MM.1S (cell line): ENCODE data around the gene RGPD3.

ENCODE experiments used
- DNase-seq: peaks from one replicate; pipeline ENCODE4 v3.0.0-alpha.2; 2015
- H2AFZ ChIP-seq: fragments of 300-600 bp; sonication (generic); 2 replicates; pipeline ENCODE4 v1.6.0; 2016; ENCODE audit warnings: antibody characterized with exemption, low read length
- H3F3A ChIP-seq: fragments of 300-600 bp; sonication (generic); 2 replicates; pipeline ENCODE4 v1.6.1; 2016; ENCODE audit warnings: mild to moderate bottlenecking, antibody characterized with exemption, low read length, moderate library complexity, mixed read lengths; ENCODE audit not compliant: insufficient read depth
- H3K27ac ChIP-seq: fragments of 300-600 bp; sonication (generic); 2 replicates; pipeline ENCODE4 v1.5.1; 2016; ENCODE audit warnings: mild to moderate bottlenecking, low read length
- H3K27me3 ChIP-seq: fragments of 300-600 bp; sonication (generic); replicated peaks from 2 replicates; pipeline ENCODE4 v1.6.0; 2016; ENCODE audit warnings: low read length; ENCODE audit not compliant: insufficient read depth
- H3K36me3 ChIP-seq: fragments of 300-600 bp; sonication (generic); replicated peaks from 2 replicates; pipeline ENCODE4 v1.6.1; 2016; ENCODE audit warnings: mild to moderate bottlenecking, low read length, mixed read lengths; ENCODE audit not compliant: insufficient read depth
- H3K4me1 ChIP-seq: fragments of 300-600 bp; sonication (generic); 2 replicates; pipeline ENCODE4 v1.6.1; 2016; ENCODE audit warnings: low read length, mixed read lengths
- H3K4me2 ChIP-seq: fragments of 300-600 bp; sonication (generic); 2 replicates; pipeline ENCODE4 v1.6.0; 2016; ENCODE audit warnings: low read depth, low read length
- H3K4me3 ChIP-seq: fragments of 300-600 bp; sonication (generic); 2 replicates; pipeline ENCODE4 v1.5.1; 2016; ENCODE audit warnings: low read length, mixed read lengths
- H3K79me2 ChIP-seq: fragments of 300-600 bp; sonication (generic); 2 replicates; pipeline ENCODE4 v1.6.1; 2016; ENCODE audit warnings: mixed run types, low read length, mixed read lengths
- H3K9ac ChIP-seq: fragments of 300-600 bp; sonication (generic); 2 replicates; pipeline ENCODE4 v1.6.1; 2016; ENCODE audit warnings: low read length, mixed read lengths
- H3K9me2 ChIP-seq: fragments of 300-600 bp; sonication (generic); replicated peaks from 2 replicates; pipeline ENCODE4 v1.6.1; 2016; ENCODE audit warnings: mild to moderate bottlenecking, low read length, mixed read lengths; ENCODE audit not compliant: insufficient read depth
- H3K9me3 ChIP-seq: fragments of 300-600 bp; sonication (generic); replicated peaks from 2 replicates; pipeline ENCODE4 v1.6.1; 2016; ENCODE audit warnings: mild to moderate bottlenecking, low read length, mixed read lengths; ENCODE audit not compliant: insufficient read depth
- H4K20me1 ChIP-seq: fragments of 300-600 bp; sonication (generic); 2 replicates; pipeline ENCODE4 v1.6.1; 2016; ENCODE audit warnings: mild to moderate bottlenecking, low read length, moderate library complexity, mixed read lengths; ENCODE audit not compliant: insufficient read depth
- CTCF ChIP-seq: fragments of 300-600 bp; sonication (generic); IDR thresholded peaks from 2 replicates; pipeline ENCODE4 v1.5.1; 2016; ENCODE audit warnings: antibody characterized with exemption, low read length, mixed read lengths
- EZH2 ChIP-seq: fragments of 300-600 bp; sonication (generic); optimal IDR thresholded peaks from 2 replicates; pipeline ENCODE3; 2017; ENCODE audit warnings: low read depth, mild to moderate bottlenecking, antibody characterized with exemption, low read length, mixed read lengths
- EZH2phosphoT487 ChIP-seq: fragments of 300-600 bp; sonication (generic); IDR thresholded peaks from 2 replicates; pipeline ENCODE4 v1.6.1; 2018; ENCODE audit warnings: antibody characterized with exemption, low read length

The RGPD3 gene

GRCh38 chr2:106363791-106364190 is 104.4 kb downstream of the RGPD3 start:
- Histone ChIP-seq H3K9me3 (no peaks in the 10 kb centered on the region; the same call in 1 of the 2 replicates), H3K9ac (no peak overlapping the region), H3K27me3 (peaks cover 81% of the 10 kb centered on the region), H3K4me1 (peaks cover 4% of the 10 kb centered on the region), H3K4me3 (no peak overlapping the region), H3K4me2 (no peak overlapping the region), H4K20me1 (peaks cover 4% of the 10 kb centered on the region; the same call in 1 of the 2 replicates), H3K9me2 (no peaks in the 10 kb centered on the region), H3K36me3 (no peaks in the 10 kb centered on the region), H3F3A (peaks cover 3% of the 10 kb centered on the region; the same call in 1 of the 2 replicates), H2AFZ (no peak overlapping the region), H3K27ac (no peak overlapping the region), H3K79me2 (no peaks in the 10 kb centered on the region)
- TF ChIP-seq EZH2, result no peak
- TF ChIP-seq EZH2phosphoT487, result no peak
- no peak for TF ChIP-seq CTCF
- no peak for DNase-seq

GRCh38 chr2:106362789-106363188 is 105.4 kb downstream of the RGPD3 start:
- Histone ChIP-seq H3K9ac (no peak overlapping the region), H3K4me3 (no peak overlapping the region), H3F3A (peaks cover 11% of the 10 kb centered on the region), H4K20me1 (peaks cover 9% of the 10 kb centered on the region; the same call in 1 of the 2 replicates), H3K27me3 (peaks cover 83% of the 10 kb centered on the region), H3K9me2 (no peaks in the 10 kb centered on the region), H3K4me1 (peaks cover 10% of the 10 kb centered on the region), H3K4me2 (no peak overlapping the region), H3K27ac (no peak overlapping the region), H3K79me2 (no peaks in the 10 kb centered on the region), H3K9me3 (no peaks in the 10 kb centered on the region; the same call in 1 of the 2 replicates), H2AFZ (no peak overlapping the region), H3K36me3 (no peaks in the 10 kb centered on the region)
- no peak for DNase-seq
- no peak for TF ChIP-seq EZH2phosphoT487
- no peak for TF ChIP-seq CTCF

GRCh38 chr2:106359512-106359911 is 108.7 kb downstream of the RGPD3 start:
- Histone ChIP-seq H3K27ac (no peak overlapping the region), H3K9ac (no peak overlapping the region), H3K4me2 (no peak overlapping the region), H3K9me2 (no peaks in the 10 kb centered on the region), H2AFZ (no peak overlapping the region), H3K4me3 (no peak overlapping the region), H3K36me3 (no peaks in the 10 kb centered on the region), H3F3A (peaks cover 22% of the 10 kb centered on the region), H3K79me2 (no peaks in the 10 kb centered on the region), H3K4me1 (peaks cover 29% of the 10 kb centered on the region), H3K9me3 (no peaks in the 10 kb centered on the region; the same call in 1 of the 2 replicates), H4K20me1 (peaks cover 9% of the 10 kb centered on the region; the same call in 1 of the 2 replicates), H3K27me3 (peaks cover 88% of the 10 kb centered on the region)
- no peak for TF ChIP-seq CTCF
- TF ChIP-seq EZH2phosphoT487, result no peak
- no peak for TF ChIP-seq EZH2
- DNase-seq, result no peak
